ENCODE data around the gene CHMP2A. TPM values are rescaled to one million over a fixed set of nuclear protein-coding genes. Genes with fewer than 3 reads are reported as not detected.
A peak's percentile ranks its signal among the peaks of the same experiment; 100 is the strongest.

The CHMP2A gene
- total and polyA plus RNA-seq, 2 experiments from 2014 or later, result 92.2 to 145 TPM

DNA sequence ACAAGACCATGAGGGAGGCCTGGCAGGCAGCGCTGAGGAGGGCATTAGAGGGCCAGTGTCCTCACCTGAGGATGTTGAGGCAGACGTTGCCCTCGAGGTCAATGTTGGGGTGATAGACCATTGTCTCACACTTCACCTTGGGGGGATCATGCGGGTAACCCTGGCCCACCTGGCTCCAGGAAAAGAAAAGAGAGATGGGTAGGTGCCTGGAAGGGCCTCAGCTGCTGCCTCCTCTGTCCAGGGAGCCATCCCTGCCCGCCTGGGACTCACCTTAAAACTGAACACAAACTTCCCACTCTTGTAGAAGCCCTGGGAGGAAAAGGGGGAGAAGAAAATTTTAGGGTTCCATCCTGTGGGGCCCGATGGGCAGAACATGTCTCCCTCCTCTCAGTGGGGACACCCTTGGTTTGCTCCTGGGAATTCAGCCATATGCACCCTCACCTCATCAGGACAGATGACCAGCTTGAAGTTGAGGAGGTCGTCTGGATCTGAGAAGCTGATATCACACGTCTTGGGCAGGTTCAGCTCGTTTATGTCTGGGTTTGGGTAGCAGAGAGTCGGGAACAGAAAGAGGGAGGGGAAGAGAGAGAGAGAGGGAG is 1.8 kb upstream of the CHMP2A start:
- Mint-ChIP-seq H3K27me3 (ENCODE audit: insufficient read depth, low read depth, poor library complexity) (peaks cover 55% of the 10 kb centered on the region), H3K4me1 (peaks cover 43% of the 10 kb centered on the region), H3K36me3 (ENCODE audit: low read depth) (peaks cover 53% of the 10 kb centered on the region), H3K4me3 (peak overlapping the region; percentile 97), H3K9me3 (peaks cover 8% of the 10 kb centered on the region; the same call in 2 of the 3 replicates), H3K27ac (peak overlapping the region; percentile 72; the same call in 1 of the 2 replicates)
- no peak for DNase-seq (ENCODE audit: low spot score)
- H3K4me1 ChIP-seq (ENCODE audit: insufficient read depth), result peaks cover 23% of the 10 kb centered on the region
- ATAC-seq, result no peak
- H3K79me2 ChIP-seq (replicated peaks; ENCODE audit: insufficient read depth), result peaks cover 20% of the 10 kb centered on the region
- H3K27me3 ChIP-seq (ENCODE audit: insufficient read depth), result peaks cover 21% of the 10 kb centered on the region
- 0 out of 2 replicates have a peak, but pooled peaks cover 6% of the 10 kb centered on the region for H3K36me3 ChIP-seq (ENCODE audit: insufficient read depth)
- no peak overlapping the region for H3K27ac ChIP-seq (ENCODE audit: low read depth)
- peak overlapping the region; percentile 84 for H3K4me3 ChIP-seq
- H3K4me2 ChIP-seq, result peak overlapping the region; percentile 98
- H3F3A ChIP-seq (replicated peaks; ENCODE audit: low read depth), result peaks cover 62% of the 10 kb centered on the region
- peaks cover 5% of the 10 kb centered on the region; the same call in 1 of the 2 replicates for H3K9me2 ChIP-seq (ENCODE audit: insufficient read depth)
- no peaks in the 10 kb centered on the region; the same call in 1 of the 2 replicates for H4K20me1 ChIP-seq (replicated peaks; ENCODE audit: insufficient read depth)
- no peak overlapping the region for H2AFZ ChIP-seq
- TF ChIP-seq STAT1 (IDR thresholded peaks at IDR 0.05; ENCODE audit: unreplicated experiment), result no peak
- TF ChIP-seq CREB1 (CRISPR knock-in tag; IDR thresholded peaks at IDR 0.05; ENCODE audit: low read depth), result no peak
- TF ChIP-seq ZNF331 (CRISPR knock-in tag; IDR thresholded peaks at IDR 0.05; ENCODE audit: low read depth), result no peak
- no peak for TF ChIP-seq JUNB (IDR thresholded peaks at IDR 0.05; ENCODE audit: unreplicated experiment)
- TF ChIP-seq, protein P1, sequence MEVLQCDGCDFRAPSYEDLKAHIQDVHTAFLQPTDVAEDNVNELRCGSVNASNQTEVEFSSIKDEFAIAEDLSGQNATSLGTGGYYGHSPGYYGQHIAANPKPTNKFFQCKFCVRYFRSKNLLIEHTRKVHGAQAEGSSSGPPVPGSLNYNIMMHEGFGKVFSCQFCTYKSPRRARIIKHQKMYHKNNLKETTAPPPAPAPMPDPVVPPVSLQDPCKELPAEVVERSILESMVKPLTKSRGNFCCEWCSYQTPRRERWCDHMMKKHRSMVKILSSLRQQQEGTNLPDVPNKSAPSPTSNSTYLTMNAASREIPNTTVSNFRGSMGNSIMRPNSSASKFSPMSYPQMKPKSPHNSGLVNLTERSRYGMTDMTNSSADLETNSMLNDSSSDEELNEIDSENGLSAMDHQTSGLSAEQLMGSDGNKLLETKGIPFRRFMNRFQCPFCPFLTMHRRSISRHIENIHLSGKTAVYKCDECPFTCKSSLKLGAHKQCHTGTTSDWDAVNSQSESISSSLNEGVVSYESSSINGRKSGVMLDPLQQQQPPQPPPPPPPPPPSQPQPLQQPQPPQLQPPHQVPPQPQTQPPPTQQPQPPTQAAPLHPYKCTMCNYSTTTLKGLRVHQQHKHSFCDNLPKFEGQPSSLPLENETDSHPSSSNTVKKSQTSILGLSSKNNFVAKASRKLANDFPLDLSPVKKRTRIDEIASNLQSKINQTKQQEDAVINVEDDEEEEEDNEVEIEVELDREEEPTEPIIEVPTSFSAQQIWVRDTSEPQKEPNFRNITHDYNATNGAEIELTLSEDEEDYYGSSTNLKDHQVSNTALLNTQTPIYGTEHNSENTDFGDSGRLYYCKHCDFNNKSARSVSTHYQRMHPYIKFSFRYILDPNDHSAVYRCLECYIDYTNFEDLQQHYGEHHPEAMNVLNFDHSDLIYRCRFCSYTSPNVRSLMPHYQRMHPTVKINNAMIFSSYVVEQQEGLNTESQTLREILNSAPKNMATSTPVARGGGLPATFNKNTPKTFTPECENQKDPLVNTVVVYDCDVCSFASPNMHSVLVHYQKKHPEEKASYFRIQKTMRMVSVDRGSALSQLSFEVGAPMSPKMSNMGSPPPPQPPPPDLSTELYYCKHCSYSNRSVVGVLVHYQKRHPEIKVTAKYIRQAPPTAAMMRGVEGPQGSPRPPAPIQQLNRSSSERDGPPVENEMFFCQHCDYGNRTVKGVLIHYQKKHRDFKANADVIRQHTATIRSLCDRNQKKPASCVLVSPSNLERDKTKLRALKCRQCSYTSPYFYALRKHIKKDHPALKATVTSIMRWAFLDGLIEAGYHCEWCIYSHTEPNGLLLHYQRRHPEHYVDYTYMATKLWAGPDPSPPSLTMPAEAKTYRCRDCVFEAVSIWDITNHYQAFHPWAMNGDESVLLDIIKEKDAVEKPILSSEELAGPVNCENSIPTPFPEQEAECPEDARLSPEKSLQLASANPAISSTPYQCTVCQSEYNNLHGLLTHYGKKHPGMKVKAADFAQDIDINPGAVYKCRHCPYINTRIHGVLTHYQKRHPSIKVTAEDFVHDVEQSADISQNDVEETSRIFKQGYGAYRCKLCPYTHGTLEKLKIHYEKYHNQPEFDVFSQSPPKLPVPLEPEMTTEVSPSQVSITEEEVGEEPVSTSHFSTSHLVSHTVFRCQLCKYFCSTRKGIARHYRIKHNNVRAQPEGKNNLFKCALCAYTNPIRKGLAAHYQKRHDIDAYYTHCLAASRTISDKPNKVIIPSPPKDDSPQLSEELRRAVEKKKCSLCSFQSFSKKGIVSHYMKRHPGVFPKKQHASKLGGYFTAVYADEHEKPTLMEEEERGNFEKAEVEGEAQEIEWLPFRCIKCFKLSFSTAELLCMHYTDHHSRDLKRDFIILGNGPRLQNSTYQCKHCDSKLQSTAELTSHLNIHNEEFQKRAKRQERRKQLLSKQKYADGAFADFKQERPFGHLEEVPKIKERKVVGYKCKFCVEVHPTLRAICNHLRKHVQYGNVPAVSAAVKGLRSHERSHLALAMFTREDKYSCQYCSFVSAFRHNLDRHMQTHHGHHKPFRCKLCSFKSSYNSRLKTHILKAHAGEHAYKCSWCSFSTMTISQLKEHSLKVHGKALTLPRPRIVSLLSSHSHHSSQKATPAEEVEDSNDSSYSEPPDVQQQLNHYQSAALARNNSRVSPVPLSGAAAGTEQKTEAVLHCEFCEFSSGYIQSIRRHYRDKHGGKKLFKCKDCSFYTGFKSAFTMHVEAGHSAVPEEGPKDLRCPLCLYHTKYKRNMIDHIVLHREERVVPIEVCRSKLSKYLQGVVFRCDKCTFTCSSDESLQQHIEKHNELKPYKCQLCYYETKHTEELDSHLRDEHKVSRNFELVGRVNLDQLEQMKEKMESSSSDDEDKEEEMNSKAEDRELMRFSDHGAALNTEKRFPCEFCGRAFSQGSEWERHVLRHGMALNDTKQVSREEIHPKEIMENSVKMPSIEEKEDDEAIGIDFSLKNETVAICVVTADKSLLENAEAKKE (CRISPR knock-in tag; IDR thresholded peaks at IDR 0.05), result no peak
- TF ChIP-seq, protein P2, sequence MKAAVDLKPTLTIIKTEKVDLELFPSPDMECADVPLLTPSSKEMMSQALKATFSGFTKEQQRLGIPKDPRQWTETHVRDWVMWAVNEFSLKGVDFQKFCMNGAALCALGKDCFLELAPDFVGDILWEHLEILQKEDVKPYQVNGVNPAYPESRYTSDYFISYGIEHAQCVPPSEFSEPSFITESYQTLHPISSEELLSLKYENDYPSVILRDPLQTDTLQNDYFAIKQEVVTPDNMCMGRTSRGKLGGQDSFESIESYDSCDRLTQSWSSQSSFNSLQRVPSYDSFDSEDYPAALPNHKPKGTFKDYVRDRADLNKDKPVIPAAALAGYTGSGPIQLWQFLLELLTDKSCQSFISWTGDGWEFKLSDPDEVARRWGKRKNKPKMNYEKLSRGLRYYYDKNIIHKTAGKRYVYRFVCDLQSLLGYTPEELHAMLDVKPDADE (IDR thresholded peaks at IDR 0.05), result no peak
- TF ChIP-seq EZH2phosphoT487 (IDR thresholded peaks at IDR 0.05; ENCODE audit: unreplicated experiment), result no peak
- no peak for TF ChIP-seq ZNF114 (CRISPR knock-in tag; IDR thresholded peaks at IDR 0.05)
- TF ChIP-seq, protein P3, sequence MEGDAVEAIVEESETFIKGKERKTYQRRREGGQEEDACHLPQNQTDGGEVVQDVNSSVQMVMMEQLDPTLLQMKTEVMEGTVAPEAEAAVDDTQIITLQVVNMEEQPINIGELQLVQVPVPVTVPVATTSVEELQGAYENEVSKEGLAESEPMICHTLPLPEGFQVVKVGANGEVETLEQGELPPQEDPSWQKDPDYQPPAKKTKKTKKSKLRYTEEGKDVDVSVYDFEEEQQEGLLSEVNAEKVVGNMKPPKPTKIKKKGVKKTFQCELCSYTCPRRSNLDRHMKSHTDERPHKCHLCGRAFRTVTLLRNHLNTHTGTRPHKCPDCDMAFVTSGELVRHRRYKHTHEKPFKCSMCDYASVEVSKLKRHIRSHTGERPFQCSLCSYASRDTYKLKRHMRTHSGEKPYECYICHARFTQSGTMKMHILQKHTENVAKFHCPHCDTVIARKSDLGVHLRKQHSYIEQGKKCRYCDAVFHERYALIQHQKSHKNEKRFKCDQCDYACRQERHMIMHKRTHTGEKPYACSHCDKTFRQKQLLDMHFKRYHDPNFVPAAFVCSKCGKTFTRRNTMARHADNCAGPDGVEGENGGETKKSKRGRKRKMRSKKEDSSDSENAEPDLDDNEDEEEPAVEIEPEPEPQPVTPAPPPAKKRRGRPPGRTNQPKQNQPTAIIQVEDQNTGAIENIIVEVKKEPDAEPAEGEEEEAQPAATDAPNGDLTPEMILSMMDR (conservative IDR thresholded peaks at IDR 0.05; ENCODE audit: low read depth in 2 of 2), result no peak
- TF ChIP-seq, protein P4, sequence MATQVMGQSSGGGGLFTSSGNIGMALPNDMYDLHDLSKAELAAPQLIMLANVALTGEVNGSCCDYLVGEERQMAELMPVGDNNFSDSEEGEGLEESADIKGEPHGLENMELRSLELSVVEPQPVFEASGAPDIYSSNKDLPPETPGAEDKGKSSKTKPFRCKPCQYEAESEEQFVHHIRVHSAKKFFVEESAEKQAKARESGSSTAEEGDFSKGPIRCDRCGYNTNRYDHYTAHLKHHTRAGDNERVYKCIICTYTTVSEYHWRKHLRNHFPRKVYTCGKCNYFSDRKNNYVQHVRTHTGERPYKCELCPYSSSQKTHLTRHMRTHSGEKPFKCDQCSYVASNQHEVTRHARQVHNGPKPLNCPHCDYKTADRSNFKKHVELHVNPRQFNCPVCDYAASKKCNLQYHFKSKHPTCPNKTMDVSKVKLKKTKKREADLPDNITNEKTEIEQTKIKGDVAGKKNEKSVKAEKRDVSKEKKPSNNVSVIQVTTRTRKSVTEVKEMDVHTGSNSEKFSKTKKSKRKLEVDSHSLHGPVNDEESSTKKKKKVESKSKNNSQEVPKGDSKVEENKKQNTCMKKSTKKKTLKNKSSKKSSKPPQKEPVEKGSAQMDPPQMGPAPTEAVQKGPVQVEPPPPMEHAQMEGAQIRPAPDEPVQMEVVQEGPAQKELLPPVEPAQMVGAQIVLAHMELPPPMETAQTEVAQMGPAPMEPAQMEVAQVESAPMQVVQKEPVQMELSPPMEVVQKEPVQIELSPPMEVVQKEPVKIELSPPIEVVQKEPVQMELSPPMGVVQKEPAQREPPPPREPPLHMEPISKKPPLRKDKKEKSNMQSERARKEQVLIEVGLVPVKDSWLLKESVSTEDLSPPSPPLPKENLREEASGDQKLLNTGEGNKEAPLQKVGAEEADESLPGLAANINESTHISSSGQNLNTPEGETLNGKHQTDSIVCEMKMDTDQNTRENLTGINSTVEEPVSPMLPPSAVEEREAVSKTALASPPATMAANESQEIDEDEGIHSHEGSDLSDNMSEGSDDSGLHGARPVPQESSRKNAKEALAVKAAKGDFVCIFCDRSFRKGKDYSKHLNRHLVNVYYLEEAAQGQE (IDR thresholded peaks at IDR 0.05; ENCODE audit: unreplicated experiment), result no peak
- TF ChIP-seq POLR2AphosphoS5 (IDR thresholded peaks at IDR 0.05; ENCODE audit: low read depth), result no peak
- TF ChIP-seq NANOG (IDR thresholded peaks at IDR 0.05; ENCODE audit: borderline replicate concordance), result no peak
- TF ChIP-seq EZH2 (IDR thresholded peaks at IDR 0.05; ENCODE audit: low read depth, unreplicated experiment), result no peak

All from GM23338 (cell line).